Measurements from ENCODE around the gene IPO9.
"Not testable (repeated sequence)": the region's sequence is repeated elsewhere in the genome, so short reads cannot be mapped to it uniquely, and the experiment has no call there.

Gene IPO9

DNA sequence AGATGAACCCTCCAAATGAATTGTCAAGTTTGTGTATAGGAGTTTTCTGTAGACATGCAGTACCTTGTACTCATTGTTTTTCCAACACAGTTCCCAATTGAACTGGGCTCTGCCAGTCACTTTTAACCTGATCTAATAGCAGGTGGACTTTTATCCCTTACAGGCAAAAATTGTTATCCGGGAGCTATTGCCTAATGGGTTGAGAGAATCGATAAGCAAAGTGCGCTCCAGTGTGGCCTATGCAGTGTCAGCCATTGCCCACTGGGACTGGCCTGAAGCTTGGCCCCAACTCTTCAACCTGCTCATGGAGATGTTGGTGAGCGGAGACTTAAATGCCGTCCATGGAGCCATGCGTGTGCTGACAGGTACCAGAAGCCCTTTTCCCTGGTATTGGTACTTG, 19.3 kb downstream of the IPO9 start:
- no peak for DNase-seq (ENCODE audit: low read depth)

DNA sequence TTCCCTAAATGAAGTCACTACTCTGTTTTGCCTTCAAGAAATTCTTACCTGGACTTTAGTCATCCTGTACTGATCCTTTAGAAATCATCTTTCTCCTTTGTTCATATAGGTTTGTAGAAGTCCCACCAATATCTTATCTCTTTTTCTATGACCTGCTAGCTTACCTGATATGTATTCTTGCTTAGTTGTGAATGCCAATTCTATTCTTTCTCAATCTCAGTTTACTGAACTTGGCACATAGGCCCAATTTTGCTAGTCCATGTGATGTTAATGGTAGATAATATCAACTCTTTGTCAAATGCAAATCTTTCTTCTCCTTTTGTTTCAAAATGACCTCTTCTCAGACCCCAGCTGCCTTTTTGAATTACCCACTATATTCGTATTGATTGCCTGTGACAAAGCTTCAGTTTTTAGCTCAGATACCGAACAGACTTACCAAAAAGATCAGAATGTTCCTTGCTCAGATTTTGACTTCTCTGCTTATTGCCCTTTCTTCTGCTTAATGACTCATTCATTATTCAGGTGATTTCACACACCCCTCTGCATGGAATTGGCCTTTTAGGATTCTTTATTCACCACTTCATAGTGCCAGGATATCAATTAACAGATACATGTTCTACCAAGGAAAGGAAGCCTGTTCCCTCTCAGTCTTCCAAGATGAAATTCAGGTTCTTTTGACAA, 20.6 kb downstream of the IPO9 start:
- DNase-seq (ENCODE audit: low read depth): no peak

DNA sequence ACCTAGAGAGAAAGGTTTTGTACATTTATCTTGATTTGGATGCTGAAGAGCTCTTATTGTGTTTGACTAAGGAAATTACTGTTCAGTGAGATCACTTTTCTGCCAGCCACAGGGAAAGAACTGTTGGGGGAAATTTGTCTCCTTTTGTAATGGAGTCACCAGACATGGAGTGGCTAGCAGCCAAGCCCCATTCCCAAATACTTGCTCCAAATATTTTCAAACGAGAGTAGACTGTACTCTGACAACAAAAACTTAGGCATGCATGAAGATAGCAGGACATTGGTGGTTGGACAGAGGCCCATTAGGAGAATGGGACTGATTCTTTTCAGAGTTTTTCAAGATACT, 21.1 kb downstream of the IPO9 start:
- no peak for DNase-seq (ENCODE audit: low read depth)

GRCh38 chr1:201851949-201852348, 23.0 kb downstream of the IPO9 start:
- DNase-seq (ENCODE audit: low read depth): no peak

- DNase-seq (ENCODE audit: low read depth): not testable (repeated sequence)
Measured at GRCh38 chr1:201856722-201857121, 27.8 kb downstream of the IPO9 start.

- DNase-seq (ENCODE audit: low read depth): no peak
Measured at GRCh38 chr1:201859424-201859823, 30.5 kb downstream of the IPO9 start.

- no peak for DNase-seq (ENCODE audit: low read depth)
Measured at GRCh38 chr1:201861448-201861847, 32.5 kb downstream of the IPO9 start.

- DNase-seq (ENCODE audit: low read depth): no peak
Measured at GRCh38 chr1:201870397-201870796, 41.4 kb downstream of the IPO9 start.

DNA sequence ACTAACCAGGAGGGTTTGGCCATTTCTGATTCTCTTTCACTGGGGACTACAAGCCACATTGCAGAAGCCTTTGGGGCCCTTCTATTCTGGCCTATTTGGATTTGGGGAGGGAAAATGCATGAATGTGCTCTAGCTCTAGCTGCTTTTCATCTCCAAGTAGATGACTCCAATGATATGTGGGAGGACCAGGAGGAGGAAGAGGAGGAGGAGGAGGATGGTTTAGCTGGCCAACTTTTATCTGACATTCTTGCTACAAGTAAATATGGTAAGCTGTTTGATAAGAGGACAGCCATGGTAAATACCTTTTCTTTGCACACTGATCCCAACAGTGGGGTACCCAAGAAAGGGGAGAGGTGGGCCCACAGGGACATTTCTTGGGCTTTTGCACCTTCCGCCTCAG, 45.7 kb downstream of the IPO9 start:
- no peak for DNase-seq (ENCODE audit: low read depth)

DNA sequence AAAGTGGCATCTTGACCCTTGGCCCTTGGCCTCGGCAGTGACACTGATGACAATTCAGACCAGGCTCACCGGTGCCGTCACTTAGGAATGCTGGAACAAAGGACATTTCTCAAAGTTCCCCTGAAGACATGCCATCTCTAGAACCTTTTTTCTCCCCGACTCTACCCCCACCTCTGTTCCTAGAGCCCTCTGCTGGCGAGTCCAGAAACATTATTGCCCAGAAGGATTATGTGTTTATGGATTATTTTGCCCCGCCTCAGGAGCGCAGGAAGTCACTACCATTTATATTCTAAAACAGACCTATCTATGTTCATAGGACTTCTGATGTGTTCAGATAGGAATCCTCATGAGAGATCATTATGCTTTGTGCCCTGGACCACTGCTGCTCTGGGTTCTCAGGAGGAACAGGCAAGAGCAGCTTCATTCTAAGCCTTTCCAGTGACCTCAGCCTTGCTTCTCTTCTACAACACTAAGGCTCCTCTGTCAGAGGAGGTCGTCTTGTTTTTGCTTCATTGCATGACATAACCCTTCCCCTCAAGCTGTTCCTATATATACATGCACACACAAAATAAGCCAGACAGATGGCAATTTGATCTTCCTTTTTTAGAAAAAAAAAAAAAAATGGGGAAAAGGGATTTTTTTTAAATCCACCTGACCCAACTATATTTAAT, 47.3 kb downstream of the IPO9 start:
- no peak for DNase-seq (ENCODE audit: low read depth)

DNA sequence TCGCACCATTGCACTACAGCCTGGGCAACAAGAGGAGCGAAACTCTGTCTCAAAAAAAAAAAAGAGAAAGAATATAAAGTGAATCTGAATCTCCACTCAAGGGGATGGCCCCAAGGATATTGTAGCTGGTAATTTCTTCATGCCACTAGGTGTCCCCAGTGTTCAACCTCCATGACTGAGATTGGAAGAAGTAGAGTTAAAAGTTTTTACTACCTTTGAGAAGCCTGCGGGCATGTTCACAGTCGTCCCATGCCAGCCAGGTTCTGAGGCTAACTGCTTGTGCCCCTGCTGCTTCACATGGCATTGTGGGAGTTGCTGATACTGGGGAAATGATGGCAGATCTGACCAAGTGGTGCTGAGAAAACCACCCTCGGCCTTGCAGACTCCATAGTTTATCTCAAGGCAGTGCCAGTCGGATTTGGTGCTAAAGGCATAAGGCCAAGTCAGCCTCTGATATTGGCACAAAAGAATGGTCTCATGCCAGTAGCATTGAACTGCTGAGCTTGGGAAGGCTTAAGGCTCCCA, 49.0 kb downstream of the IPO9 start:
- no peak for DNase-seq (ENCODE audit: low read depth)

GRCh38 chr1:201880928-201881571, 52.1 kb downstream of the IPO9 start:
- DNase-seq (ENCODE audit: low read depth): no peak

DNA sequence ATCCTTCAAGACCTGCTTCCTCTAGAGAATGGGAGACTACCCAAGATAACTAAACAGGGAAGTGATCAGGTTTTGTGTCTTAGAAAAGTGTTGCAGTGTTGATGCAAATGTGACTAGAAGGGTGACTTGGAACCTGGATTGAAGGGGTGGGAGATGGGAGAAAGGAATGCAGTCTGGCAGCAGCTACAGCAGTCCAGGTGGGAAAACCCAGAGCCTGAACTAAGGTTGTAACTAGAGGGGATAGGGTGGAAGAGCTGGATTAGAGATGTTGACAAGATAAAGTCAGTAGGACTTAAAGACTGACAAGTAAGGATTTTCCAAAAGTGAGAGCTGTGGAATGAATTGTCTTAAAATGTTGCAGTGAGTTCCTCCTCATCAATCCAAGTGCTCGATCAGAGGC, 52.7 kb downstream of the IPO9 start:
- no peak for DNase-seq (ENCODE audit: low read depth)

DNA sequence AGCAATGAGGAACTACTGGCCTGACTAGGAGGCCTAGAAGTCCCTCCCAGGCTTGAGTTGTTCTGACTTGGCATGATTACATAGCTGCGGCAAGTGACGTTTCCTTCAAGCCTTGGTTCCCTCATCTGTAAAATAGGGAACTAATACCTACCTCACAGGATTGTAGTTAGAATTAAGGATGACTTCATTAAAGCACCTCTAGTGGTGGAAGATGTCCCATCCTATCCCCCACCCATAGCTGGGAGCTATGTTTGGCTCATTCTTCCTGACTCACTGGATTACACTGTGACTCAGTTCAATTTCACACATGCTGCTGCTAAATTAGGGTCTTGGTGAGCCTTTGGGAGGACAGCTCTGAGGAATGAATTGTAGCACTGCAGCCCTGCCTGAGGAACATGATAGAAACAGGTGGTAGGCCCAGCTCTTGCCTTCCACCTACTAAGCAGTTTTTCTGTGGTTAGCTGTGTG, 53.7 kb downstream of the IPO9 start:
- DNase-seq (ENCODE audit: low read depth): no peak

DNA sequence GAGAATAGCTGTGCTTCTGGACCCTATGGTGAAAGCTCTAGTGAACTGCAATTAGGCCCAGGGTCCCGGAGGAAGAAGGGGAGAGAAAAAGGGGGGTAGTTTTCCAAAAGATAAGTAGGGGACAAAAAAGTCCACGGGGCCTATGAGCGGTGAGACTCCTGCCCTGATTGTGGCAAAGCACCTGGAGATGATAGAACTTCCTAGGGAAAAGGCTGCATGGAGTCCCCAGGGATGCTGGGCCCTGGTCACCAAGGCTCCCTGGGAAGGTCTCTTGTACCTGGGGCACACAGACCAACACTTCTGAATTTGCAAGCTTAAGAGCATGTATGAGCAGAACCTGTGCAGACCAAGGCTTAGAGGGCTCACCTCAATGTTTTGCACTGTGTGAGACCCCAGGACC, 54.3 kb downstream of the IPO9 start:
- no peak for DNase-seq (ENCODE audit: low read depth)

DNA sequence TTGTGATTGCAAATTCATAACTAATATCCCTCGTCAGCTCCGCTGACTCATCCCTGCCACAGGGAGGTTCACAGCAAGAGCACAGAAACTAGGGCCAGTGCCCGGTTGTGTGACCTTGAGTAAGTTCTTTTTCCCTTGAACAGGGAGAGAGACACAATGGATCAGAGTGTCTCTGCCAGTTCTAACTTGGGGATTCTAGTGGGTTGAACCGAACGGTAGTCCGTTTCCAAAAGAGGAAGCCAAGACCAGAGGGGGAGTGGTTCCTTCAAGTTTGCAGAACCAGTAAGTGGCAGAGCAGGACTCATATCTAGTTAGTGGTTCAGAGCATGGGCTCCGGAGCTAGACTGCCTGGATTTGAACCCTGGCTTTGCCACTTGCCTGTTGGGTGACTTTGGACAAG, 54.8 kb downstream of the IPO9 start:
- DNase-seq (ENCODE audit: low read depth): no peak

- DNase-seq (ENCODE audit: low read depth): no peak
Measured at GRCh38 chr1:201884425-201884824, 55.5 kb downstream of the IPO9 start.

GRCh38 chr1:201885531-201886075, 56.6 kb downstream of the IPO9 start:
- no peak for DNase-seq (ENCODE audit: low read depth)

DNA sequence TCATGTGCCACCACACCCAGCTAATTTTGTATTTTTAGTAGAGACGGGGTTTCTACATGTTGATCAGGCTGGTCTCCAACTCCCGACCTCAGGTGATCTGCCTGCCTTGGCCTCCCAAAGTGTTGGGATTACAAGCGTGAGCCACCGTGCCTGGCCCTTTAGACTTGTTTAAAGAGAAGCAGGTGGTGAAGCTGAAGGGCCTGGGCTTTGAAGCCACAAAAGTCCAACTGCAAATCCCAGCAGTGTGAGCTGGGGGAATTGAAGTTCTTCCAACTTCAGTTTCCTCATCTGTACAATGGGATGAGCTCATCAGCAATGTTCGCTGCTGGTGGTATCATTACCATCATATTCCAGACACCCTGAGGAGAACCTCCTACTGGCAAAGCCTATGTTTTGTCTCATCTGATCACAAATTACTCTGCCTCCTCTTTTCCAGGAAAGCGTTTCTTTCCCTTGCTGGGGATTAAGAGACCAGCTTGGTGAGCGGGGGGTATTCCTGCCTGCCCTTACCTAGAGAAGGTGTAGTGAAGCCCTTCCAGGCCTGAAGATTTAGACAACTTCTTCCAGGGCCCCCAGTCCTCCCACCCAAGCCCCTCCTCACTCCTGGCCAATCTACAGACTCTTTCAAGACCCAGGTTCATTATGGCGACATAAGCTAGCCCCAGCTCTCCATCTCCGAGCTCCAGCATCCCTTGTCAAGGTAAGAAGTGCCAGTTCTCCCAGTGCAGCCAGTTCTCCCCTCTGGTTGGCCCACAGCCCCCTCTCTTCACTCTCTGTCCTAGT, 57.3 kb downstream of the IPO9 start:
- DNase-seq (ENCODE audit: low read depth): no peak

DNA sequence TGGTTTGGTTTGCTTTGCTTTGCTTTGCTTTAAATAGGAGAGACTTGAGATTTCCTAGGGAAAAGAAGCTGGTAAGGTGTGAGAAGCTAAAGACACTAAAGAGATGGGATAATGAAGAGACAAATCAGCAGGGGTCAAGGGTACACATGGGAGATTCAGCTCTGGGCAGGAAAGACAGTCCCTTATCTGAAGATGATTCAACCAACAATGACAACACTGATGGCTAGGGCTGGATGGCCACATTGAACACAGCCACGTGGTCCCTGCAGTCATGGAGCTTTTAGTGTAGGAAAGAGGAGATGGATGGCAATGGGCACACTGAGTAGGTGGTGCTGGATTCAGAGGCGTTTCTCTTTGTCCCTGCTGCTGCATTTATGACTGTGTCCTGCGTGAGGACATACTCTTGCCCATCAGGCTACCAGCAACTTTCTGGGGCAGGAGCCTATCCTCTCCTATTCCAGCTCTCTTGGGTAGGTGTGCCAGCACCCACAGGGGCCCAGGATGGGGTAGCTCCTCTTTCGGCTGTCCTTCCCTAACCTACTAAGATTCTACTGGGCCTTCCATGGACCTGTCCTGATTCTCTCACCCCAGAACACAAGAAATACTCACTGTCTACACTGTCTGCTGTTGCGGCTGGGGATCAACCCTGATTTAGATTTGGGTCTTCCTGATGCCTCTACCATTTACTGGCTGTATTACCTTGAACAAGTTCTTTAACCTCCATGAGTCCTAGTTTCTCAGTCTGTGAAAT, 58.3 kb downstream of the IPO9 start:
- DNase-seq (ENCODE audit: low read depth): no peak

DNA sequence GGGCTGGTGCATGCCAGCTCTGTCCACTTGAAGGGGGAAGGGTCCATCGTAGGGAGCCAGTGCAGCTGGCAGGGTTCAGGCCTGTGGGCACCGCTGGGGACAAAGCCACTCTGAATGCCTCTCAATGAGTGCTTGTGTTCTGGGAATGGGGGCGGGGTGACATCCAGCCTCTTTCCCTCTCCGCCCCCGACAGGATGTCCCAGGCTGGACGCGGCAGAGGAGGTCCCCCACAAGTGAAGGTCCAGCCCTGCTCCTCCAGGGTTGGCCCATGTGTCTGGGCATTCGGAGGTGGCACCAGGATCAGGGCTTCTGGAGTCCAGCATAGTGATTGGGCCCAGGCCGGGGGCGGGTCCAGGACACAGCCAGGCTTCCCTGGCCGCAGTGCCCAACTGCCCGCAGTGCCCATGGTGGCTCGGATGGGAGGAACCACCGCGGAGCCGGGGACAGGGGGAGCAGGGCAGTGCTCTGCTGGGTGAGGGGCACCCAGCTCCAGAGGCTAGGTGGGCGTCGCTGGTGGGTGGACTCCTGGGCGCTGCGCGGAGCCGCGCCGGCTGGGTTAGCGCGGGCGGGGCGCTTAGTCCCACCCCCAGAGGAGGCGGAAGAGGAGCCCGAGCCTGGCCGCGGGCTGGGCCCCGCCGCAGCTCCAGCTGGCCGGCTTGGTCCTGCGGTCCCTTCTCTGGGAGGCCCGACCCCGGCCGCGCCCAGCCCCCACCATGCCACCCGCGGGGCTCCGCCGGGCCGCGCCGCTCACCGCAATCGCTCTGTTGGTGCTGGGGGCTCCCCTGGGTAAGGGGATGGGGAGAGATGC, 59.5 kb downstream of the IPO9 start, which contains the start of gene SHISA4:
Gene SHISA4 (plus strand): TSS at position 617 of the 808 bp plus-strand sequence. CDS start 97 bp downstream, at position 714.
- DNase-seq (ENCODE audit: low read depth): no peak
